ENCODE results near the gene TBP.
"Not testable (repeated sequence)": the region's sequence is repeated elsewhere in the genome, so short reads cannot be mapped to it uniquely, and the experiment has no call there.

The TBP gene

GRCh38 chr6:170609225-170609624 is 55.1 kb downstream of the TBP start:
- not testable (repeated sequence) for DNase-seq (ENCODE audit: low read depth)

- DNase-seq (ENCODE audit: low read depth), result not testable (repeated sequence)
Observed at GRCh38 chr6:170612256-170612804, 58.2 kb downstream of the TBP start.

GRCh38 chr6:170616020-170616554 is 61.9 kb downstream of the TBP start:
- not testable (repeated sequence) for DNase-seq (ENCODE audit: low read depth)
